Parathyroid adenoma (tissue), 2 donors: ENCODE results near the gene PLPP7.

ENCODE experiments used
- H2AFZ ChIP-seq: fragments of 300-600 bp; sonication (generic); one replicate; pipeline ENCODE4 v1.7.0; 2017; ENCODE audit warnings: antibody characterized with exemption, mild to moderate bottlenecking
- H3K27ac ChIP-seq: fragments of 300-600 bp; sonication (generic); one replicate; pipeline ENCODE4 v1.7.0; 2017
- H3K27me3 ChIP-seq: fragments of 300-600 bp; sonication (generic); one replicate; pipeline ENCODE4 v1.7.0; 2017; ENCODE audit warnings: low read length; ENCODE audit not compliant: control insufficient read depth, insufficient read depth
- H3K36me3 ChIP-seq: fragments of 300-600 bp; sonication (generic); one replicate; pipeline ENCODE4 v1.7.0; 2017; ENCODE audit warnings: low read length; ENCODE audit not compliant: control insufficient read depth, insufficient read depth
- H3K4me1 ChIP-seq: fragments of 300-600 bp; sonication (generic); one replicate; pipeline ENCODE4 v1.7.0; 2017; ENCODE audit warnings: control low read depth
- H3K4me2 ChIP-seq: fragments of 300-600 bp; sonication (generic); one replicate; pipeline ENCODE4 v1.7.0; 2017; ENCODE audit warnings: low read length
- H3K4me3 ChIP-seq: fragments of 300-600 bp; sonication (generic); one replicate; pipeline ENCODE4 v1.7.0; 2017; ENCODE audit warnings: low read depth, low read length
- H3K79me2 ChIP-seq: fragments of 300-600 bp; sonication (generic); one replicate; pipeline ENCODE4 v1.7.0; 2017; ENCODE audit warnings: control low read depth
- H3K9ac ChIP-seq: fragments of 300-600 bp; sonication (generic); one replicate; pipeline ENCODE4 v1.7.0; 2017; ENCODE audit warnings: mild to moderate bottlenecking
- H3K9me3 ChIP-seq: fragments of 300-600 bp; sonication (generic); one replicate; pipeline ENCODE4 v1.7.0; 2017; ENCODE audit warnings: low read length; ENCODE audit not compliant: control insufficient read depth
- TF ChIP-seq, protein P1 (sequence below): fragments of 300-600 bp; sonication (generic); IDR thresholded peaks from one replicate; pipeline ENCODE4 v1.7.0; 2017; ENCODE audit warnings: antibody characterized with exemption, mild to moderate bottlenecking
- donor health status: primary hyperparathyroidism.

PLPP7 gene

GRCh38 chr9:131302244-131303075 is 12.9 kb downstream of the PLPP7 start:
- no peak overlapping the region for H3K4me2 ChIP-seq
- no peak overlapping the region for H3K4me3 ChIP-seq
- no peaks in the 10 kb centered on the region for H3K27me3 ChIP-seq
- H3K36me3 ChIP-seq: no peaks in the 10 kb centered on the region
- H3K4me1 ChIP-seq: no peaks in the 10 kb centered on the region
- no peak overlapping the region for H3K27ac ChIP-seq
- no peak overlapping the region for H2AFZ ChIP-seq
- TF ChIP-seq, protein P1, sequence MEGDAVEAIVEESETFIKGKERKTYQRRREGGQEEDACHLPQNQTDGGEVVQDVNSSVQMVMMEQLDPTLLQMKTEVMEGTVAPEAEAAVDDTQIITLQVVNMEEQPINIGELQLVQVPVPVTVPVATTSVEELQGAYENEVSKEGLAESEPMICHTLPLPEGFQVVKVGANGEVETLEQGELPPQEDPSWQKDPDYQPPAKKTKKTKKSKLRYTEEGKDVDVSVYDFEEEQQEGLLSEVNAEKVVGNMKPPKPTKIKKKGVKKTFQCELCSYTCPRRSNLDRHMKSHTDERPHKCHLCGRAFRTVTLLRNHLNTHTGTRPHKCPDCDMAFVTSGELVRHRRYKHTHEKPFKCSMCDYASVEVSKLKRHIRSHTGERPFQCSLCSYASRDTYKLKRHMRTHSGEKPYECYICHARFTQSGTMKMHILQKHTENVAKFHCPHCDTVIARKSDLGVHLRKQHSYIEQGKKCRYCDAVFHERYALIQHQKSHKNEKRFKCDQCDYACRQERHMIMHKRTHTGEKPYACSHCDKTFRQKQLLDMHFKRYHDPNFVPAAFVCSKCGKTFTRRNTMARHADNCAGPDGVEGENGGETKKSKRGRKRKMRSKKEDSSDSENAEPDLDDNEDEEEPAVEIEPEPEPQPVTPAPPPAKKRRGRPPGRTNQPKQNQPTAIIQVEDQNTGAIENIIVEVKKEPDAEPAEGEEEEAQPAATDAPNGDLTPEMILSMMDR: no peak
- no peaks in the 10 kb centered on the region for H3K79me2 ChIP-seq
- H3K9me3 ChIP-seq: no peaks in the 10 kb centered on the region
- H3K9ac ChIP-seq: no peak overlapping the region

DNA sequence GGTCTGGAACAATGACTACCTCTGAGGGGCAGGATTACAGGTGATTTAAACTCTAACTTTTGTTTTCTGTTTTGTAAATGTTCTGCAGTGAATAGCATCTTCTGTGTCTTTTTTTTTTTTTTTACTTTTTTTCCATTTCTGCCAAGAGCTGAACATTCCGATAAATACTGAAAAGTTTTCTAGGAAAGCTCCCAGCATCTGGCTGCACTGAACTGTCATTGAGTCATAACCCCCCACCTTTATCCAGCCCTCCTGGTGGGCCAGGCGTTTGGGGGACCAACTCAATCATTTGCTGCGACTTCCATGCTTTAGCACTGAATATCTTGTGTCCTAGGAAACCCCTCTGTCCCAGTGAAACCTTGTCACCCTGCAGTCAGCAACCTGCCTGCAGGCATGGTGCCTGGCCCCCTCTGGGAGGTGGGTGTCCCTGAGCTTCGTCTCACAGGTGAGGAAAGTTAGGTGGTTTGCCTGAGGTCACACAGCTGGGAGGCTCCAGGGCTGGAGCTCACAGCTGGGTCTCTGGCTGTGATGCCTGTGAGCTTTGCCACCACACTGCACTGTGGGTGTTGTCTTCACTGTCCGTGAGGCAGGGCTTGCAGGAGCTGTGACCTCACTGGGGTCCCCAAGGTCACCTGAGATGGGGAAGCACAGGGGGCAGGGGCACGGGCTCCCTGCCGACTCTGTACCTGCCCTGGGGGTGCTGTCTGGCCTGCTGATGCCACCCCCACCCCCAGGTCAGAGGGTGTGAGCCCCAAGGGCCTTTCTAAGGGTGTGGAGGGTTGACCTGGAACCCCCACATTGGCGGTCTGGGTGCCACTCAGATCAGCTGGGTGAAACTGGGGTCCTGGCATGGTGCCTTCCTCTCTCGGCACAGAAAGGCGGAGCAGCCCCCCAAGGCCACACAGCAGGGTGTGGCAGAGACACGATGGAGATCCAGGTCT is 14.1 kb downstream of the PLPP7 start:
- Histone ChIP-seq H3K27me3 (no peaks in the 10 kb centered on the region), H3K4me1 (no peaks in the 10 kb centered on the region), H3K9ac (no peak overlapping the region), H3K79me2 (no peaks in the 10 kb centered on the region), H3K9me3 (no peaks in the 10 kb centered on the region), H3K27ac (no peak overlapping the region), H3K36me3 (no peaks in the 10 kb centered on the region), H2AFZ (no peak overlapping the region), H3K4me2 (no peak overlapping the region), H3K4me3 (no peak overlapping the region)
- TF ChIP-seq, protein P1: no peak

GRCh38 chr9:131304676-131305355 is 15.3 kb downstream of the PLPP7 start:
- H3K4me3 ChIP-seq: no peak overlapping the region
- TF ChIP-seq, protein P1: no peak
- H3K27ac ChIP-seq: no peak overlapping the region

DNA sequence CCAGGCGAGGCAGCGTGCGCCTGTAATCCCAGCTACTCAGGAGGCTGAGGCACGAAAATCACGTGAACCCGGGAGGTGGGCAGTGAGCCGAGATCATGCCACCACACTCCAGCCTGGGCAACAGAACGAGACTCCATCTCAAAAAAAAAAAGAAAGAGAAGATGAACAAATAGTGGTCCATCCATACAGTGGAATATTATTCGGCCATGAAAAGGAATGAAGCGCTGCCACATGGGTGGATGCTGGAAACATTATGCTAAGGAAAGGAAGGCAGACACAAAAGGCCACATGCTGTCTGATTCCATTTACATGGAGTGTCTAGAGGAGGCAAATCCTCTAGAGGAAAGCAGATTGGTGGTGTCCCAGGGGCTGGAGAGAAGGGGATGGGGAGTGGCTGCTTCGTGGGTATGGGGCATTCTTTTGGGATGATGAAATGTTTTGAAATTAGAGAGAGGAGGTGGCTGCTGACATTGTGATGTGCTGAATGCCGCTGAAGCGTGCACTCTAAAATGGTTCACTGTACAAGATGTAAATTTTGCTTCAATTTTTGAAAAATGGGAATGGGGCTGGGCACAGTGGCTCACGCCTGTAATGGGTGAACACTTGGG is 17.0 kb downstream of the PLPP7 start:
- no peak overlapping the region for H3K4me3 ChIP-seq
- no peak overlapping the region for H3K9ac ChIP-seq
- TF ChIP-seq, protein P1: no peak
- no peaks in the 10 kb centered on the region for H3K36me3 ChIP-seq
- no peak overlapping the region for H3K27ac ChIP-seq
- H3K27me3 ChIP-seq: no peaks in the 10 kb centered on the region
- no peaks in the 10 kb centered on the region for H3K4me1 ChIP-seq
- no peaks in the 10 kb centered on the region for H3K79me2 ChIP-seq
- no peak overlapping the region for H2AFZ ChIP-seq
- H3K4me2 ChIP-seq: no peak overlapping the region
- H3K9me3 ChIP-seq: no peaks in the 10 kb centered on the region

More at GRCh38 chr9:131304676-131305355, 15.3 kb downstream of the PLPP7 start:
- H2AFZ ChIP-seq: no peak overlapping the region
- H3K27me3 ChIP-seq: no peaks in the 10 kb centered on the region
- H3K9ac ChIP-seq: no peak overlapping the region
- H3K79me2 ChIP-seq: no peaks in the 10 kb centered on the region
- no peaks in the 10 kb centered on the region for H3K4me1 ChIP-seq
- no peaks in the 10 kb centered on the region for H3K36me3 ChIP-seq
- no peaks in the 10 kb centered on the region for H3K9me3 ChIP-seq
- no peak overlapping the region for H3K4me2 ChIP-seq
